SW 1271 (cell line): ENCODE measurements around the gene CARD14.
A peak's percentile ranks its signal among the peaks of the same experiment; 100 is the strongest.

Experiments used
- DNase-seq, 2 experiments: peaks; one replicate each; lab custom pipeline; 2025; lab: John Stamatoyannopoulos, UW

CARD14 gene

DNA sequence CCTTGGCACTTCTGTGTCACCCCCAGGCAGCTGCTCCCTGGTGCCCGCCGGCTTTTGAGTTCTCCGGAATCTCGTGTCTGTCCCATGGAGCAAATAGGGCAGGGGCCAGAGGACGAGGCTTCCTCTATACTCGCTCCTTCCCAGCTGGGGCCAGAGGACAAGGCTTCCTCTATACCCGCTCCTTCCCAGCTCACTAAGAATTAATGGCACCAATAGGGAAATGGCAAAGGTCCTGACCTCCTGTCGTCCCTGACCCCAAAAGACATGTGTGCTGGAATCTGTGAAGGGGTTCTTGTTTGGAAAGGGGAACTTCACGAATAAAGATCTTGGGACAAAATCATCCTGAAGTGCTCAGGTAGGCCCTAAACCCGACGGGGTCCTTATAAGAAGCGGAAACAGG is 42.7 kb downstream of the CARD14 start:
- no peak for DNase-seq

DNA sequence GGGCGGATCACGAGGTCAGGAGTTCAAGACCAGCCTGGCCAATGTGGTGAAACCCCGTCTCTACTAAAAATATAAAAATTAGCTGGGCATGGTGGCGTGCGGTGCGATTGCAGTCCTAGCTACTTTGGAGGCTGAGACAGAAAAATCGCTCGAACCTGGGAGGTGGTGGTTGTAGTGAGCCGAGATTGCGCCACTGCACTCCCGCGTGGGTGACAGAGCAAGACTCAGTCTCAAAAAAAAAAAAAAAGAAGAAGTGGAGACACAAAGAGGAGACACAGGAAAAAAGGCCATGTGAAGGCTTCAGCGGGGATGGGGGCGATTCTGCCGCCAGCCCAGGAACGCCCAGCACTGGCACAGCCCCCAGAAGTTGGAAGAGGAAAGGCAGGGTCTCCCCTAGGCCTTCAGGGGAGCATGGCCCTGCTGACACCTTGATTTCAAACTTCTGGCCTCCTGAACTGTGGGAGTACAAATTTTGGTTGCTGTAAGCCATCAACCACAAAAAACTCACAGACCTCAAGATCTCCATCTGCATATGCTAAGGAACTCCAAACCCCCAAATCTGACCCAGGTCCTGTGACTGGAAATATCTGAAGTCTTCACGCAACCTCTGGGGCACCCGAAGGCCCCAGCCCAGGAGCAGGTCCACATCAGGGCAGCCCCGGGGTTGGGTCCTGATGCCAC is 43.3 kb downstream of the CARD14 start:
- DNase-seq: no peak

DNA sequence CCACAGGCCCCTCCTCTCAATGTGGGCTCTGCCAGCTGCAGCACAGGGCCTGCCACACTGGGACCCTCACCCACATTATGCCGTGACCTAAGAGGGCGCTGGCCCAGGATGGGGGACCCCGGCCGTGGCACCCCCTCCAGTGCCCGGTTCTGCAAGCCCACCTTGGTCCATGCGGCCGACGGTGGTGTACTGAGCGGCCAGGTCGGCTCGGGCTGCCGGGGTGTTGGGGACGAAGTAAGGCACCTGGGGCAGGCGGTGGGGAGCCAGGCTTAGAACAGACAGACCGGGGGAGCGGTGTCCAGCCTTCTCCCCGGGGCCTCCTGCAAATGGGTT is 43.8 kb downstream of the CARD14 start:
- no peak for DNase-seq

GRCh38 chr17:80214012-80214877 is 44.4 kb downstream of the CARD14 start:
- no peak for DNase-seq

DNA sequence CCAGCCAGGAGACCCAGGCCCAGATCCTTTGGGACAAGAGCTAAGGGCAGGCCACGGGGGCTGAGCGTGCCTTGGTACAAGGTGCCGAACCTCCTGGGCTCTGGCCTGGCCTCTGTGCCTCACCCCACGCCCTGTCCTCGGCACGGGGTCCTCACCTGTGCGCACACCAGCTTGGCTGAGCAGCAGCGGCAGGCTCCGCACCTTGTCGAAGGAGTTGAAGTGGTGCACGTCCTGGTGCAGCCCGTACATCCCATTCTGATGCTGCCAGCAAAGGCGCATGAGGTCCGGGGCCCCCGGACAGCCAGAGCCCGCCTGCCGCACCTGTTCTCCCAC is 45.0 kb downstream of the CARD14 start:
- no peak for DNase-seq

DNA sequence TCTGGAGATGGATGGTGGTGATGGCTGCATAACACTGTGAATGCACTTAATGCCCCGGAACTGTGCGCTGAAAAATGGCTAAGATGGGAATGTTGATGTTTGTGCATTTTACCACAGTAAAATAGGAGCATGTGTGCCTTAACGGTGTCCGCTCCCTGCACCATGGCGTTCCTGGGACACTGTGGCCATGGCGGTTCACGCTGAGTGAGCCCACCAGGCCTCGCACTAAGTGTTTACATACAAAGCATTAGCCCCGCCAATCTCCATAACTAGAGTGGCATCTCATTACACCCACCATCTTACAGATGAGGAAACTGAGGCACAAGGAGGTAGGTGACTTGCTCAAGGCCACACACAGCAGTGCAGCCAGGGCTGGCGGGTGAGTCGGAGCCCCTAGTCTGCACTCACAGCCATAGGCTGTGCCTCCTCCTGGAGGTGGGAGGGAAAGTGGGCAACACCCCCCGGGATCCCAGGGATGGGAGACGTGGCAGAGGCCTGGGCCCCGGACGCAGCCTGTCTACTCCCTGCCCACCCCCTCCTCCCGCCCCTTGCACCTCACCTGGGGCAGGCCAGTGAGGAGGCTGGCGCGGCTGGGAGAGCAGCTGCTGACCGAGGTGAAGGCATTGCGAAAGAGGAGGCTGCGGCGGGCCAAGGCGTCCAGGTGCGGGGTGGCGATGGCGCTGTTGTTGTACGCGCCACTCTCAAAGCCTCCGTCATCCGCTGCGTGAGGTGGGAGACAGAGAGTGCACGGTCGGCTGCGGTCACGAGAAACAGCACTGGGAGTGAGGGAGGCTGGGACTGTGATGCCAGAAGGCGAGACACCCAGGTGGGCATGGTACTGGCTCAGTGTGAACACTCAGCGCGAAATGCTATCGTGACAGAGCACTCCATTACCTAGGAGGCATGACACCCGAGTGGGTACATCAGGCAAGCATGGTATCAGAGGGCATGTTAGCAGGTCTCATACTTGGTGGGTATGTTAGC is 46.9 kb downstream of the CARD14 start:
- no peak for DNase-seq

DNA sequence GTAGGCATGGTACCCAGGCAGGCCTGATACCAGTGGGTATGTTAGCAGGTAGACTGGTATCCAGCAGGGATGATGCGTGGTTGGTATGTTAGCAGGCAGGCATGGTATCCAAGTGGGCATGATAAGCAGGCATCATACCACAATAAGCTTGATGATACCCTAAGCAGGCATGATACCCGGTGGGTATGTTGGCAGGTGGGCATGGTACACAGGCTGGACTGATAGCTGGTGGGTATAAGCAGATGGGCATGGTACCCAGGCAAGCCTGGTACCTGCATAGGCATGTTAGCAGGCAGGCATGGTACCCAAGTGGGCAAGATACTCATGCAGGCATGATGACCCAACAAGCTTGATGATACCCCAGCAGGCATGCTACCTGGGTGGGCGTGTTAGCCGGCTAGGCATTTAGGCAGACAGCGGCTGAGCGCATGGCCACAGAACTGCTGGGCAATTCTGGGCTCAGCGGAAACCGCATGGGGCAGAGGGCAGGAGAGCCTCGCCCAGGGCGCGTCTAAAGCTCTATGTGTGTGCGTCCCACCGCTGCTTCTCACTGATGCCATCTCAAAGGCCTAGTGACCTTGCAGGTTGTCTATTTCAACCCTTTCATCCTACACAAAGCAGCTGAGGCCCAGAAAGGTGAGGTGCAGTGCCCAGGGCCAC is 48.0 kb downstream of the CARD14 start:
- no peak for DNase-seq

- DNase-seq: no peak
These were observed 48.6 kb downstream of the CARD14 start for GRCh38 chr17:80218391-80218790.

DNA sequence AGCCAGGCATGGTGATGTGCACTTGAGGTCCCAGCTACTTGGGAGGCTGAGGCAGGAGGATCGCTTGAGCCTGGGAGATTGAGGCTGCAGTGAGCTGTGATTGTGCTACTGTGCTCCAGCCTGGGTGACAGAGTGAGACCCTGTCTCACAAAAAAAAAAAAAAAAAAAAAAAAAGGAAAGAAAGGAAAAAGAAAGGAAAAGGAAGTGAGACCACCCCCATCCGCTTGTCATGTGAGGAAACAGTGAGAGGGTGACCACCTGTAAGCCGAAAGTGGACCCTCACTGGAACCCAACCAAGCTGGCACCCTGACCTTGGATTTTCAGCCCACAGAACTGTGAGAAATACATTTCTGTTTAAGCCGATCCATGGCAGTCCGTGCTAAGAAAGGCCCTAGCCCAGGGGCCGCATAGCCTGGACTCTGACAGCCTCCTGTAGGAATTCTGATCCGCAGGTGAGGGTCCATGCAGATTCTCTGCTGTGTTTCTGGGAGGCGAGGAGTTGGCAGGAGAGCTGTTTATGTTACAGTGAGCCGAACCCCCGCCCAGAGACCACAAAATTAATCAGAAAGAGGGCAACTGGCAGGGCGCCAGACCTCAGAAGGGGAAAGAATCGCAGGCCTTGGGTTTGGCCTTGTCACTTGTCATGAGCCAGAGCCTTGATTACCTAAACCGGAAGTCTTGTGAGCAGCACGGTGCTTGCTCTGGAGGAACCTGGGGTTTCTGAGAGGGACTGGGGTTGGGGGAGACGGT is 49.4 kb downstream of the CARD14 start:
- DNase-seq: peak in 1 of 2 experiments; percentile 34

DNA sequence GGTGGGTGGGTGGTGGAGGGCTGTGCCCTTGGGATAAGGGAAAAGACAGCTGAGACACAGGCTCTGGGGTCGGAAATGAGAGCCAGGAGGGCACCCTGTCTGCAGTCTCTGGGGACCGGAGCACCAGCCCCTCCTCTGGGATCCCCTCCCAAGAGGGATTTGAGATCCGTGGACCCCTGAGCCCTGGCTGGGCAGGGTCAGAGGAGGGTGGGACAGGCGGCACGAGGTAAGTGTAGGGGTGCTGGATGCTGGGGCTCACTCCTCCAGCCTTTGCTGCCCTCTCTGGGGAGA is 49.9 kb downstream of the CARD14 start:
- DNase-seq: no peak

DNA sequence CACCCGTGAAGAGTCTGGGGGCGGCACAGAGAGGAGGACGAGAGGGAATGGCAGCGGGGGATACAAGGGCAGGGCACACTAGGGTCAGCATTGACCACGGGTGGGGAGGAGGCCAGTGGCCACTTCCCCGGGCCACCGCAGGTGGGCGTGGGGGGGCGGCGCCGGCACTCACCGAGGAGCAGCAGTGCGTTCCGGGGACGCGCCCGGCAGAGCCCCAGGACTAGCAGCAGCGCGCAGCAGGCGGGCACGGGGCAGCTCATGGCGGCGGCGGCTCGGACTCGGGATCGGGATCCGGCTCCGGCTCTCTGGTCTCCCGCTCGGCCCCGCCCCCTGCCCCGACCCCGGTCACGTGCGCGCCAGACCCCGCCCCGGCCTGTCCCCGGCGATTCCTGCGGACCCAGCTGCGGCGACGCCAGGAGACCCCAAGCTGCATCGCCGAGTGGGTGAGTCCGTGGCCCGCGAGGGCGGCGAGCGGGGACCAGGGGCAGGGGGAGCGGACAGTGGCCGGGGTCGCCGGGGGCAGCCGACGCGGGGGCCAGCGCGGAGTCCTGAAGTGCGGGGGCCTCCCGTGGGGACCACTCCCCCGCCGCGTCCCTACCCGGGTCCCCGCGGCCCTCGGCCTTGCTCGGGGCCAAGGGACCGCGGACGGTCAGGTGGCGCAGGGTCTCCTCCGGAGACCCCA is 50.4 kb downstream of the CARD14 start, which contains the start of the genes SGSH and SLC26A11:
SGSH (minus strand) TSS at position 280 of the 682 bp plus-strand sequence; CDS start at position 260, 20 bp downstream.
SLC26A11 (plus strand) TSS at position 374 of the 682 bp plus-strand sequence. CDS start 1,134 bp downstream, outside the sequence.
- peak; percentile 16 to 54 for DNase-seq

DNA sequence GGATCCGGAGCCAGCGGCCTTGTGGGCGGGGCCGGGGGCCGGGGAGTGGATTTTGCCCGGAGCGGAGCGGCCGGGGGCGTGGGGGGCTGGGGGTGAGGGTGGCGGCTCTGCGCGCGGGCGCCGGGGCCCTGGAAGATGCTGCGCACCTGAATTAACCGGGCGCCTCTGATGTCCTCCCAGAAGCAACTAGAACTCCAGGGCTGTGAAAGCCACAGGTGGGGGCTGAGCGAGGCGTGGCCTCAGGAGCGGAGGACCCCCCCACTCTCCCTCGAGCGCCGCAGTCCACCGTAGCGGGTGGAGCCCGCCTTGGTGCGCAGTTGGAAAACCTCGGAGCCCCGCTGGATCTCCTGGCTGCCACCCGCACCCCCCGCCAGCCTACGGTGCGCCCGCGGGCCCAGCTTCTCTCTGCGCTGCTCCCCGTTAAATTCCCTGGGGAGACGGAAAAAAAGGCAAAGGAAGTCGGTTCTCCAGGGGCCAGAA is 50.9 kb downstream of the CARD14 start:
- DNase-seq: no peak

- no peak for DNase-seq
These were observed 51.7 kb downstream of the CARD14 start for GRCh38 chr17:80221351-80222105.

DNA sequence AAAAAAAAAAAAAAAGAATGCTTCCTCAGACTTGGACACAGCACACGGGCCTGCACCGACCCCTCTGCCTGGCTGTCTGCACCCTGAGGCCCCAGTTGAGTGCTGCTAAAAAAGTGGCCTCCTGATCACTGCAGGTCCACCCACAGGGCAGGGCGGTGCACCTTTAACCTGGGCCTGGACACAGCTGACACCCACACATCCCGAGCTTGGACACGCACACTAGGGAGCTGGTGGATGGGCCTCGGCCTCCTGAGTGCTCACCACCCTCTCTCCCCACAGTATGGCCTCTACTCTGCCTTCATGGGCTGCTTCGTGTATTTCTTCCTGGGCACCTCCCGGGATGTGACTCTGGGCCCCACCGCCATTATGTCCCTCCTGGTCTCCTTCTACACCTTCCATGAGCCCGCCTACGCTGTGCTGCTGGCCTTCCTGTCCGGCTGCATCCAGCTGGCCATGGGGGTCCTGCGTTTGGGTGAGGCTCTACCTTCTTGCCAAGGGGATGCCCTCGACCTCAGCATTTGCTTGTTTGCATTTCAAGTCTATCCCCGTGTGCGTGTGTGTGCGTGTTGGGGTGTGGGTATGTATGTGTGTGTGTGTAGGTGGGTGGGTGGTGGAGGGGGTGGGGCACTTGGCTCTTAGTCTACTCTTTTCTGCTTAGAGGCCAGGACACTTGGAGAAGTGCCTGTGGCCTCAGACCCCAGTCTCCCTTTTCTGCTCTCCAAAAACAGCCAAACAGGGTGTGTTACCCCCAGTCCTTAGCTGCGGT is 52.7 kb downstream of the CARD14 start:
- no peak for DNase-seq

GRCh38 chr17:80223142-80223815 is 53.4 kb downstream of the CARD14 start:
- DNase-seq: no peak

DNA sequence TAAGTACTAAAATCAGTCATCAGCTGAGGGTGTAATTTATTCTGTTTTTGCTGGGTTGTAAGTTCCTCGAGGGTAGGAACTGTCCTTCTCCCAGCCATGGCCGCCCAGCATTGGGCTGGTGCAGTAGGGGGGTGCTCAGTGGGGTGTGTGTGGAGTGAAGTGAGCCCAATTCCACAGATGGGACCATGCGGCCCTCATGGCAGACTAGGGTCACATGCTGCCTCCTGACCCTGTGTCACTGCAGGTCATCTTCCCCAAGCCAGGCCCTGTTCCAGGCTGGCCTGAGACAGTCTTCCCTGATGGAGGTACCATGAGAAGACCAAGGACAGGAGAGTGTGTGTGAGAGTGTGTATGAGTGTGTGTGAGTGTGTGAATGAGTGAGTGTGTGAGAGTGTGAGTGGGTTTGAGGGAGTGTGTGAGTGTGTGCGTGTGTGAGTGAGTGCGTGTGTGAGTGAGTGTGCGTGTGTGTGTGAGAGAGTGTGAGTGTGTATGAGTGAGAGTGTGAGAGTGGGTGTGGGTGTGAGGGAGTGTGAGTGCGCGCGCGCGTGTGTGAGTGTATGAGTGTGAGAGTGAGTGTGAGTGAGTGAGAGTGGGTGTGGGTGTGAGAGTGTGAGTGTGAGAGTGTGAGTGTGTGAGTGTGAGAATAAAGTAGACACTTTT is 54.1 kb downstream of the CARD14 start:
- DNase-seq: no peak

DNA sequence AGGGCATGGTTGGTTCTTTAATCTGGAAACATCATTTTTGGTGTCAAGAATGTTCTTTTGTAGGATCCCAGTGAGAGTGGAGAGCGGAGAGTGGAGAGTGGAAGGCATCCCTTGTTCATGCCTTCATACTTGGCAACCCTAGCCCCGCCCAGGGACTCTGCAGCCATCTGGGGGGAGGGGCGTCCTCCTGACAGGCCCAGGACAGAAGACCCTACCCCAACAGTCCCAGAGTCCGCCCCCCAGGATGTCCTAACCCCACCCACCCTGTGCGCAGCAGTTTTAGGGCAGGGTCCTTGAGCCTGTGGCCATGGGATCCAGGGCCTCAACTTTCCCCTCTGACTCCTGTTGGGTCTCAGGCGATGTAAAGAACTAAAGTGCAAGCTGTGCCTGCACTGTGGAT is 54.9 kb downstream of the CARD14 start:
- DNase-seq: no peak

GRCh38 chr17:80225230-80225629 is 55.4 kb downstream of the CARD14 start:
- DNase-seq: no peak
